ENCODE results near the gene EVI5L. TPM values are rescaled to one million over a fixed set of nuclear protein-coding genes. Genes with fewer than 3 reads are reported as not detected.

Gene EVI5L
- total and polyA plus RNA-seq, 2 of the 13 experiments (the other 11 are each of a cell fraction or from before 2014, with no cell fraction given): 1.7 to 2.4 TPM

DNA sequence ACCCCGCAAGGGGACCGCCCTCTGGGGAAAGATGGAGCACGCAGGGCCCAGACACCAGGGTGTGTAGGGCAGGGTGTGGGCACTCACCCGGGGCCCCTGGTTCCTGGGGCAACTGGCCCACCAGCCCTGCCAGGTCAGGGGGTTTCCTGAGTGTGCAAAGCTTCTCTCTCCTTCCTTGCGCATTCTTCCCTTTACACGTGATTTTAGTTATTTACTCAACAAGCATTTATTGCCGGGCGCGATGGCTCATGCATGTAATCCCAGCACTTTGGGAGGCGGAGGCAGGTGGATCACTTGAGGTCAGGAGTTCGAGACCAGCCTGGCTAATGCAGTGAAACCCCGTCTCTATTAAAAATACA, 23.7 kb downstream of the EVI5L start (continued):
- TF ChIP-seq ZNF775 (CRISPR knock-in tag; IDR thresholded peaks at IDR 0.05; ENCODE audit: borderline replicate concordance): 0 out of 2 replicates have a peak, but pooled peaks have one; percentile 3
- no peak for TF ChIP-seq SP2 (CRISPR knock-in tag; IDR thresholded peaks at IDR 0.05)
- no peak for TF ChIP-seq CHCHD3 (CRISPR knock-in tag; IDR thresholded peaks at IDR 0.05)
- TF ChIP-seq KDM2A (CRISPR knock-in tag; IDR thresholded peaks at IDR 0.05; ENCODE audit: borderline replicate concordance, low read depth): no peak
- no peak for TF ChIP-seq YY1 (IDR thresholded peaks at IDR 0.05; ENCODE audit: insufficient read depth, insufficient replicate concordance, low read depth, low read length)
- no peak for TF ChIP-seq ZNF296 (CRISPR knock-in tag; conservative IDR thresholded peaks at IDR 0.05)
- TF ChIP-seq, protein P1, sequence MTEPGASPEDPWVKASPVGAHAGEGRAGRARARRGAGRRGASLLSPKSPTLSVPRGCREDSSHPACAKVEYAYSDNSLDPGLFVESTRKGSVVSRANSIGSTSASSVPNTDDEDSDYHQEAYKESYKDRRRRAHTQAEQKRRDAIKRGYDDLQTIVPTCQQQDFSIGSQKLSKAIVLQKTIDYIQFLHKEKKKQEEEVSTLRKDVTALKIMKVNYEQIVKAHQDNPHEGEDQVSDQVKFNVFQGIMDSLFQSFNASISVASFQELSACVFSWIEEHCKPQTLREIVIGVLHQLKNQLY (CRISPR knock-in tag; IDR thresholded peaks at IDR 0.05): no peak
- TF ChIP-seq, protein P2, sequence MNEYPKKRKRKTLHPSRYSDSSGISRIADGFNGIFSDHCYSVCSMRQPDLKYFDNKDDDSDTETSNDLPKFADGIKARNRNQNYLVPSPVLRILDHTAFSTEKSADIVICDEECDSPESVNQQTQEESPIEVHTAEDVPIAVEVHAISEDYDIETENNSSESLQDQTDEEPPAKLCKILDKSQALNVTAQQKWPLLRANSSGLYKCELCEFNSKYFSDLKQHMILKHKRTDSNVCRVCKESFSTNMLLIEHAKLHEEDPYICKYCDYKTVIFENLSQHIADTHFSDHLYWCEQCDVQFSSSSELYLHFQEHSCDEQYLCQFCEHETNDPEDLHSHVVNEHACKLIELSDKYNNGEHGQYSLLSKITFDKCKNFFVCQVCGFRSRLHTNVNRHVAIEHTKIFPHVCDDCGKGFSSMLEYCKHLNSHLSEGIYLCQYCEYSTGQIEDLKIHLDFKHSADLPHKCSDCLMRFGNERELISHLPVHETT (CRISPR knock-in tag; conservative IDR thresholded peaks at IDR 0.05): no peak
- TF ChIP-seq ZNF678 (CRISPR knock-in tag; IDR thresholded peaks at IDR 0.05): no peak
- no peak for TF ChIP-seq TFAP4 (IDR thresholded peaks at IDR 0.05; ENCODE audit: borderline replicate concordance, low read depth)
- TF ChIP-seq ZNF510 (CRISPR knock-in tag; IDR thresholded peaks at IDR 0.05; ENCODE audit: low read depth): 0 out of 2 replicates have a peak, but pooled peaks have one; percentile 4
- 0 out of 2 replicates have a peak, but pooled peaks have one; percentile 6 for TF ChIP-seq ZNF230 (CRISPR knock-in tag; IDR thresholded peaks at IDR 0.05)
- no peak for TF ChIP-seq HNRNPUL1 (IDR thresholded peaks at IDR 0.05; ENCODE audit: low read depth, low read length)
- TF ChIP-seq HMGA1 (CRISPR knock-in tag; conservative IDR thresholded peaks at IDR 0.05): no peak
- no peak for TF ChIP-seq HOXA5 (CRISPR knock-in tag; IDR thresholded peaks at IDR 0.05)
- no peak for TF ChIP-seq TCF12 (IDR thresholded peaks at IDR 0.05)
- TF ChIP-seq TCF12 (CRISPR knock-in tag; IDR thresholded peaks at IDR 0.05): no peak
- no peak for TF ChIP-seq RFXAP (CRISPR knock-in tag; IDR thresholded peaks at IDR 0.05; ENCODE audit: borderline replicate concordance)
- TF ChIP-seq TSC22D2 (CRISPR knock-in tag; IDR thresholded peaks at IDR 0.05; ENCODE audit: borderline replicate concordance): no peak
- TF ChIP-seq, protein P3, sequence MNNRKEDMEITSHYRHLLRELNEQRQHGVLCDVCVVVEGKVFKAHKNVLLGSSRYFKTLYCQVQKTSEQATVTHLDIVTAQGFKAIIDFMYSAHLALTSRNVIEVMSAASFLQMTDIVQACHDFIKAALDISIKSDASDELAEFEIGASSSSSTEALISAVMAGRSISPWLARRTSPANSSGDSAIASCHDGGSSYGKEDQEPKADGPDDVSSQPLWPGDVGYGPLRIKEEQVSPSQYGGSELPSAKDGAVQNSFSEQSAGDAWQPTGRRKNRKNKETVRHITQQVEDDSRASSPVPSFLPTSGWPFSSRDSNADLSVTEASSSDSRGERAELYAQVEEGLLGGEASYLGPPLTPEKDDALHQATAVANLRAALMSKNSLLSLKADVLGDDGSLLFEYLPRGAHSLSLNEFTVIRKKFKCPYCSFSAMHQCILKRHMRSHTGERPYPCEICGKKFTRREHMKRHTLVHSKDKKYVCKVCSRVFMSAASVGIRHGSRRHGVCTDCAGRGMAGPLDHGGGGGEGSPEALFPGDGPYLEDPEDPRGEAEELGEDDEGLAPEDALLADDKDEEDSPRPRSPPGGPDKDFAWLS (CRISPR knock-in tag; IDR thresholded peaks at IDR 0.05; ENCODE audit: borderline replicate concordance): peak; percentile 17; the same call in 1 of the 2 replicates
- no peak for TF ChIP-seq POLR2A (IDR thresholded peaks at IDR 0.05; ENCODE audit: insufficient read depth in 1 of 2, low read depth in 2 of 2, low read length in 2 of 2)
- TF ChIP-seq ZNF234 (CRISPR knock-in tag; conservative IDR thresholded peaks at IDR 0.05): no peak
- TF ChIP-seq SIX4 (CRISPR knock-in tag; IDR thresholded peaks at IDR 0.05): no peak
- TF ChIP-seq, protein P4, sequence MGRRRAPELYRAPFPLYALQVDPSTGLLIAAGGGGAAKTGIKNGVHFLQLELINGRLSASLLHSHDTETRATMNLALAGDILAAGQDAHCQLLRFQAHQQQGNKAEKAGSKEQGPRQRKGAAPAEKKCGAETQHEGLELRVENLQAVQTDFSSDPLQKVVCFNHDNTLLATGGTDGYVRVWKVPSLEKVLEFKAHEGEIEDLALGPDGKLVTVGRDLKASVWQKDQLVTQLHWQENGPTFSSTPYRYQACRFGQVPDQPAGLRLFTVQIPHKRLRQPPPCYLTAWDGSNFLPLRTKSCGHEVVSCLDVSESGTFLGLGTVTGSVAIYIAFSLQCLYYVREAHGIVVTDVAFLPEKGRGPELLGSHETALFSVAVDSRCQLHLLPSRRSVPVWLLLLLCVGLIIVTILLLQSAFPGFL (CRISPR knock-in tag; IDR thresholded peaks at IDR 0.05): no peak
- TF ChIP-seq NKX3-1 (CRISPR knock-in tag; IDR thresholded peaks at IDR 0.05): no peak
- TF ChIP-seq MEF2D (CRISPR knock-in tag; IDR thresholded peaks at IDR 0.05): 0 out of 2 replicates have a peak, but pooled peaks have one; percentile 8
- no peak; the same call in none of the 2 replicates for TF ChIP-seq KDM5B (CRISPR knock-in tag; IDR thresholded peaks at IDR 0.05; ENCODE audit: borderline replicate concordance)
- TF ChIP-seq ZNF556 (CRISPR knock-in tag; IDR thresholded peaks at IDR 0.05; ENCODE audit: borderline replicate concordance): 0 out of 2 replicates have a peak, but pooled peaks have one; percentile 1
